Activated CD4-positive, alpha-beta T cell treated with anti-CD3 and anti-CD28 coated beads for 48 hours (primary cell): Measurements from ENCODE around the gene LPP.
"Not testable (repeated sequence)": the region's sequence is repeated elsewhere in the genome, so short reads cannot be mapped to it uniquely, and the experiment has no call there.

Experiments used
- DNase-seq: peaks from one replicate; pipeline ENCODE4 v3.0.0-alpha.2; 2020

LPP gene, protein sequence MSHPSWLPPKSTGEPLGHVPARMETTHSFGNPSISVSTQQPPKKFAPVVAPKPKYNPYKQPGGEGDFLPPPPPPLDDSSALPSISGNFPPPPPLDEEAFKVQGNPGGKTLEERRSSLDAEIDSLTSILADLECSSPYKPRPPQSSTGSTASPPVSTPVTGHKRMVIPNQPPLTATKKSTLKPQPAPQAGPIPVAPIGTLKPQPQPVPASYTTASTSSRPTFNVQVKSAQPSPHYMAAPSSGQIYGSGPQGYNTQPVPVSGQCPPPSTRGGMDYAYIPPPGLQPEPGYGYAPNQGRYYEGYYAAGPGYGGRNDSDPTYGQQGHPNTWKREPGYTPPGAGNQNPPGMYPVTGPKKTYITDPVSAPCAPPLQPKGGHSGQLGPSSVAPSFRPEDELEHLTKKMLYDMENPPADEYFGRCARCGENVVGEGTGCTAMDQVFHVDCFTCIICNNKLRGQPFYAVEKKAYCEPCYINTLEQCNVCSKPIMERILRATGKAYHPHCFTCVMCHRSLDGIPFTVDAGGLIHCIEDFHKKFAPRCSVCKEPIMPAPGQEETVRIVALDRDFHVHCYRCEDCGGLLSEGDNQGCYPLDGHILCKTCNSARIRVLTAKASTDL

DNA sequence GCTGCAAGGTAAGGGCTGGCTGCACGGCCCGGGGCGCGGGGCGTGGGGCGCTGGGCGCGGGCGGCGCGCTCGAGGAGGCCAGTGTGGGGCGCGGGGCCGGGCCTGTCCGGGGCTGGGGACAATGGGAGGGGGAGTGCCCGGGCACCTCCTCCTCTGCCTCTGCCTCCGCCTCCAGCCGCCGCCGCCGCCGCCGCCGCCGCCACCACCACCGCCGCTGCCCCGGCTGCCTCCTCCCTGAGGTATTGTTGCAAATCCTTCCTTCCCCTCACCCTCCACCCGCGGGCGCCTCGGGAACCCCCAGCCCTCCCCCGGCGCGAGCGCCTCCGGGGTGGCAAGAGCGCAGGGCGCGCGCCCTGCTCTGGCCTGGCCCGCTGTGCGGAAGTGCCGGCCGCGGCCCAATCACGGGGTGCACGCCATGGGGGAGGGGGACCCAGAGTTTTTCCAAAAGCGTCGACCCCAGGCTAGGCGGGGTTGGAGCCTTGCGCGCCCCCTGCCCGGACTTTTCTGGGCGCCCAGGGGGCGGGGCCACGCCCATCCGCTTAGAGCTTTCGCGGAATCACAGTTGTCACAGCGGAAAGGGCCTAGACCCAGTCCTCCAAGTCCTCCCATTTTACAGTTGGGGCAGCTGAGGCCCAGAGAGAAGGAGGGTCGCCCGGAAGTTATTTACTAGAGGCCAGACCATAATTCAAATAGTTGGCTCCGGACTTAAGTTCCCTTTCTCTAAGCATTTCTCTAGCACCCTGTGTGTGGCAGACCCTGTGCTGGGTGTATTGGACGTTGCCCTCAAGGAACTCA, at the start of gene LPP:
TSS of gene LPP (plus strand) at position 144 of the 795 bp plus-strand sequence. CDS start 251,964 bp downstream, outside the sequence.
- peak; percentile 85 for DNase-seq

DNA sequence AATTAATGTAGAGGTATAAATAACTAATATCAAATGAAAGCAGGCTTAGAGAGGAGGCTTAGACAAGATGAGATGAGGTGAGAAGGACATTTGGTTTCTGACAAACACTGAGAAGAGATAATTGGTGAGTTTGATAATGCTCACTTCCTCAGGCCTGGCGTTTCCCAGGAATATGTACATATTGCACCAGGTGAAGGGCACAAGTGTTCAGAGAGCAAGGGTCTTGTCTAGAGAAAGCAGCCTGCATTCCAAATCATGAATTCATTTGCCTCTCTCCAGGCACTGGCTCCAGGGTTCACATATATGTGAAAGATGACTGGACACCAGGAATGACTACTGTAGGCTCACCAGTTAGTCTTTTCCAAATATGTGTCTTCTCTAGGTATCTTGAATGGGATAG, 48.0 kb upstream of the LPP start:
- no peak for DNase-seq

DNA sequence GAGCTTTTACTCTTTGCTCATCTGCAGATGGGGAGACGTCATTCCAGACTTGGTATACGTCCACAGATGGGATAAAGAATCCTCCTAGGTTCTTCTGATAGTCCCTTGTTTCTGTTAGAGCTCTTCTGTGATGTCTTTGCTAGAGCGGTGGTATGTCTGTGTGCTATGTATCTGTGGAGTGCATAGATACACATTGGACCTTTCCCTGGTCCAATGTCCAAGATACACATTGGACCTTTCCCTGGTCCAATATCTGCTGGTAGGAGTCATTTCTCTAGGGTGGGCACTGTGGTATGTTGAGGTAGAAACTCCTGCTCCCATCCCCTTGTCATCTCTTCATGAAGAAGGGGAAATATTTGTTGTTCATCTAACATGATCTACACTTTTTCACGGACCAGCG, 47.5 kb upstream of the LPP start:
- no peak for DNase-seq

DNA sequence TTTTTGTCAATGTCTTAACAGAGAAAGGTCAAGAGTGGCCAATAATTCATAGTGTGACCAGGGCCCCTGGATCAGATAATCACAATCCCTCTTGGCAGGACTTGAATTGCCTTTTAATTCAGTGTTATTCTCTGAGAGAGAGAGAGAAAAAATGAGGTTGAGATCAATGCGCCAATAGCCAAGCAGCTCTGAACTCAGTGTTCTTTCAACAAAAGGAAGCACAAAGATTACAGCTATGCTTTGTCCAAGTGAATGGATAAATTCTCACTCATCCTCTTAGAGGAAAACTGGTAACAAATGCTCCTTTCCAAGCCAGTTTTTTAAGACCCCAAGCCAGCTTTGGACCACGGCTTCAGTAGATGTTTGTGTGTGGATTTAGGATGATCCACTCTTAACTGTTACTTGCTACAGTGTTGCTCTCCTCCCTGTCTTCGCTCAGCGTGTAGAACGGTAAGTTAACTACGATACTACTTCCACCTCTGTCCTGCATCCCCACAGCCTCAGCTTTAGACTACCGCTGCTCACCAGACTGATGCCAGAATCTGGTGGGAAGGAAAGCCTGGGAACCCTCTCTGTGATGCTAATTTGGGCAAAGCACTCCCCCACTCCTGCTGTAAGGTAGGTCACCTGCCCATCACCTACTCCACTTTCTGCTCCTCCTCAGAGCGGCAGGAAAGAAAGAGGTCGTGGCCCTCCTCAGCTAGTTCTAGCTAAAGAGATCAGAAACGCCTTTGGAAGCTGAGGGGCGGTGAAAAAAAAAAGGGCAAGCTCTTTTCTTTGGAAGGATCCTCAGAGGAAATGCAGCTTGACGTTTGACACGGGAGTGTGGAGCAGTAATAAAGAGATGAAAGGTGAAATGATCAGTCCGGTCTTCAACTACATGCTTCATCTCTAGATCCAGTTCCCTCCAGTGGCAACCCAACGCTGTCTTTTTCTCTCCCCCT, 46.8 kb upstream of the LPP start:
- DNase-seq = no peak

DNA sequence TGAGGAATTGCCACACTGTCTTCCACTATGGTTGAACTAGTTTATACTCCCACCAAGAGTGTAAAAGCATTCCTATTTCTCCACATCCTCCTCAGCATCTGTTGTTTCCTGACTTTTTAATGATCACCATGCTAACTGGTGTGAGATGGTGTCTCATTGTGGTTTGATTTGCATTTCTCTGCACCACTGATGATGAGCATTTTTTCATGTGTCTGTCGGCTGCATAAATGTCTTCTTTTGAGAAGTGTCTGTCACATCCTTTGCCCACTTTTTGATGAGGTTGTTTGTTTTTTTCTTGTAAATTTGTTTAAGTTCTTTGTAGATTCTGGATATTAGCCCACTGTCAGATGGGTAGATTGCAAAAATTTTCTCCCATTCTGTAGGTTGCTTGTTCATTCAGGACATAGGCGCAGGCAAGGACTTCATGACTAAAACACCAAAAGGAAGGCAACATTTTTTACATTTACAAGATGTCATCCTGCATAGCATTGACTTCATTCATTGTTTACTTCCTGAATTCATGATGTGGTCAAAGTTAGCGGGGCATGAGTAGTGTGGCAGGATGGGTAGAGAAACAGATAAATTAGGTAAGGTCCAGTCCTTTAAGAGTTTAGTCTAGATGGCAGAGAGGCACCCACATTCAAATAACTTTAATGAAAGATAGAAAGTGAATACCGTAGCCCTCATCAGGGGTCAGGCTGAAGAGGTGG, 45.1 kb upstream of the LPP start:
- DNase-seq = no peak

DNA sequence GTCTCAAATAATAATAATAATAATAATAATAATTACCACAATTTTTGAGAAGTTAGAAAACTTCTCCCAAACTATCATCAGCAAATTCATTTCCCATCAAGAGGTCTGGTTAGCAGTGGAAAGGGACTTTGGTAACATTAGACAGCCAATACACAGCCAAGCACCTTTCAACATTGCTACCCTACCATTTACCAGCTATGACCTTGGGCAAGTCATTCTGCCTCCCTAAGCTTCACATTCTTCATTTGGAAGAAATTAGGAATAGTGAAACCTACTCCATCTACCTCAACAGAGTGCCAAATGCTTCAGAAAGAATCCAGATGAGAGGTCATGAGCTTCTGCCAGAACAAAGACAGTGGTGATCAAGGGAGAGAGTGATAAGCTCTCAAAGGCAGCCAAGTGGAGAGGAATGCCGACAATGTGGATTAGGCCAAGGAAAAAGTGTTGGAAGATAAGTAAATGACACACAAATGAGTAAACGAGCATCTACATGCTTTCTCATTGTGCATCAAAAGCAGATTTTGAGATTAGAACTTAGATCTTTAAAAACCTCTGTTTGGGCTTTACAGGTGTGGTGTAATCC, 42.9 kb upstream of the LPP start:
- no peak for DNase-seq

DNA sequence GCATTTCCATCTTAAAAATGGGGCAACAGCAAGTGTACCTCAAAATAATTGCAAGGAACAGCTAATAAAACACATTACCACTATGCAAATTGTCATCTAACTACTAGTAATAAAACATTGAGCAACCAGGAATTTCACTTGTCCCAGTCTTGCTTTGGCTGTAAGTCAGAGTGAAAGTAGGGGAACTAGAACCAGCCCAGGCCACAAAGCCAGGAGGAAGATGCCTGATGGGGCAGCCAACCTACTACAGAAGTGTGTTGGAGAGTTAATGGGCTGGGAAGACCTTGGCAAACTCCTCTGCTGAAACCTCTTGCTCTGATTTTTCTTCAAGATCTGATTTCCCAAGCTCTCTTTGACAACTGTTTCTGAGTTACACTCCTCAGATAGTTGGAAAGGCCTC, 40.2 kb upstream of the LPP start:
- DNase-seq = no peak

DNA sequence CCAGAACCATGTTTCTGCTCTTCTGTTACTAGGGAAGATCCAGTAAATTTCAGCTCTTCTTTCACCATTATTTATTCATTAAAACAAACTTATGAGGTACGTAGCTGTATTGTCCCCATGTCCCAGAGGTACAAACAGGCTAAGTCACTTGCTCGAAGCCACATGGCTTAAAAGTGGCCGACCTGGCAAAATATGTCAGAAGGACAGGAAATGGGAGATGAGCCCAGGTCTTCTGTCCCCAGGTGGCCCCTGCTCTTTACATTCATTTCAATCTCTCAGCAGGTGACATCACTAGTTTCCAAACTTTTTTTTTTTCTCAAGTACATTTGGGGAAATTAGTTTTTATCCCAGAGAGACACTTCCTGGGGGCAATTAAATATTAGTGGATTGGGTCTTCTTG, 34.1 kb upstream of the LPP start:
- DNase-seq = no peak

DNA sequence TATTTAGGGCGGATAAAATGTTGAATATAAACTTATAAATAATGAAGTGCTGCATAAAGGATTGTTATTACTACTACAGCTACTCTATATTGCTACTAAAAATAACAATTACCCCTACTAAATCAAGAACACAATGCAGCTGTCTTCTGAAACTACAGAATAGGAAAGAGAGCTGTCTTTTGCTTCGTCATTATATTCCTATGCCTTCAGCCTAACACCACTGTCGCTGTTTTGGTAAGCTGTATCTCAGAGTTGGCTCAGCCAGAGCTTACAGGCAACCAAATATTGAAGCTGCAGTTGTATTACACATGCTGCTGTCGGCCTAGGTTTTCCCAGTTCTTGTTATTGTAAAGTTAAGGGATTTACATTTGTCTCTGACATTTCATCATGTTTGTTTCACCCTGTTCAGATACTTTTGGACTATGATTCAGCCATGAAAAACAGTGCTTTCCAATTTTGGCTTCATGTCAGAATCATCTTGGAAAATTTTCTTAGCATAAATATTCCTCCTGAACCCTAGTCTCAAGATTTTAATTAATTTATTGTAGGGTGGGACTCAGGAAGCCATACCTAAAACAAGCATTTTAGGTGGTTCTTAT, 31.3 kb upstream of the LPP start:
- no peak for DNase-seq

DNA sequence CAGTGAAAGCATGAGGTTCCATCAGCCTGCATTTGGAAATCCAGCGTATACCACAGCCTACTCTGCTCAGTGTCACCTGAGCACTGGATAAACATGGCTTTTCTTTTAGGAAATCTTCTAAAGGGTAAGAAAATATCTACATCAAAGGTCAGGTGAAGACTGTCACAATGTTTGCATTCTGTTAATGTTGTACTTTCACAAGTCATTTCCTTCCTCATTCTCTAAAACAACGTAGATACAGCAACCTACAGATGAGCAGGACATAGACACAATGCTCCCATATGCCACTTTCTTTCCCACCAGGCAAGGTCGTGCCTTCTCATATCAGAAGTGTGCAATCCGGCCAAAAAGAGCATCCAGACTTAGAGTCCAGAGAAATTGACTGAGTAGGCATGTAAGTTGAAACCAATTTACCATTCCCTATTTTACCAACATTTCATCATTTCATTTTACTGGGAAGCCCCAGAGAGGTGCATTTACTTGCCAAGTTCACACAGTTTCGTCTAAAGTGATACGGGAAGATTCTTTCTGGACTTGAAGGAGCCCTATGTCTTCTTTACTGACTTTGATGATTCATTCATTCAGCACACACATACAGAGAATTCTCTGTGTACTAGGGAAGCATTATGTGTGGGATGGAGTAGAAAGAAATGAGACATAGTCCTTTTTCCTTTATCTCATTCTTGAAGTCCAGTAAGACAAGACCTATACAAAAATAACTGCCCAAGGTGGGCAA, 30.6 kb upstream of the LPP start:
- no peak for DNase-seq

DNA sequence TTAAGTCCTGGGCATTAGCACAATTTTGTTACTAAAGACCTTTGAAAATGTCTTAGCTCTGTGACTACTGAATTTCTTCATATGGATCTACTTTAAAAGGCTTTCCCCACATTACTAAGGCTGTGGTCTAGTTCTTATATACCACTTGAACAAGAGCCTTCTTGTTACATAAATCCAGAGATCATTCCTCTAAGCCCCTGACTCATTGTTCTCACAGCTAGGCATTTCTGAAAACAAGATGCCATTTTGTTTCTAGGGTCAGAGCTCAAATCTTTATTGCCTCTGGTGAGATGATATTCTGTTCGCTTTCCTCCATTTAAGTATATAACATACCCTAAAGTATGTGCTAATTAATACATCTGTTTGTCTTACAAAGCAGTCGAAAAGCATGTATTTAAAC, 29.8 kb upstream of the LPP start:
- no peak for DNase-seq

DNA sequence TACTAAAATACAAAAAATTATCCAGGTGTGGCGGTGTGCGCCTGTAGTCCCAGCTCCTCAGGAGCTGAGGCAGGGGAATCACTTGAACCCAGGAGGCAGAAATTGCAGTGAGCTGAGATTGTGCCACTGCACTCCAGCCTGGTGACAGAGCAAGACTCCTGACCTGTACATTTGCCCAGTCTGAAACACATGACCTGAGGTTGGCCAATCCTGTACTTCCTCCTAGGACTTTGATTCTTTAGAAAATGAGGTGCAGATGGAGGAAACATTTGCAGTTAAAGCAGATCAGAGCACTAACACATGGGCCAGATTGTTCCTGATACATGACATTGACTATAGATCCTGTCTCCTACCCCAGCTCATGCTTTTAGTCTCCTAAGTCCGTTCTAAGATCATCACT, 28.9 kb upstream of the LPP start:
- DNase-seq = no peak

DNA sequence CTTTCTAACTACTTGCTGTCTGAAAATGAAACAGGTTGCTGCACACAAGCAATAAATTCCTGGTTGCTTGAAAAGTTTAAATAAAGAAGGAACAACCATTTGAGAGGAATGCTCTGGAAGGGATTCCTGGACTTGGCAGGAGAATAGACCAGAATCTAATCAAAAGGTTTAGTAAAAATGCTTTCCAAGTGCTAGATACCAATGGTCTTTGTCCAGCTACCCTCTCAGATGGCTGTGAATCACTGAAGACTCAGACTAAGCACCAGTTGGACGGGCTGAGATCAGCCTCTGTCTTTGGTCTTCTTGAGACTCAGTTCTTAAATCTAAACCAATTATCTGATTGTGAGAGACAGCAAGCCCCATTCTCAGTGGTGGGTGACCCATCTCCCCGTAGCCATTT, 27.7 kb upstream of the LPP start:
- DNase-seq = no peak

DNA sequence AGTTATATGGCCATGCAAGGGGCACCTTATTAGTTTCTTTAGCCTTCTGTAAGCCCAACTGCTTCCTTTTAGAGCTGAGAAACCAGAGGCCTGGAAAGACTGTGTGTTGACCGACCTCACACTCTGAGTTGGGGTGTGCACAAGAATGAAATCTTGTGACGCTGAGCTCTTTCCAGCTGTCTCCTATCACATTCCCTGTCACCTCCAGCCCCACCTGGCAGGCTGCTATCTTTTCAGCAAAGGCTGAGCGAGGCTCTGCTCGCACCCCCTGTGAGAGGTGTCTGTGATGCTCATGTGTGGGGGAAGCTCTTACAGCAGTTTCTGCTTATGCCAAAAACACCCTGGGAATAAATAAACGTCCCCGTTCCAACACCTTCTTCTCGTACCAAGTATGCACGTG, 27.0 kb upstream of the LPP start:
- DNase-seq = no peak

DNA sequence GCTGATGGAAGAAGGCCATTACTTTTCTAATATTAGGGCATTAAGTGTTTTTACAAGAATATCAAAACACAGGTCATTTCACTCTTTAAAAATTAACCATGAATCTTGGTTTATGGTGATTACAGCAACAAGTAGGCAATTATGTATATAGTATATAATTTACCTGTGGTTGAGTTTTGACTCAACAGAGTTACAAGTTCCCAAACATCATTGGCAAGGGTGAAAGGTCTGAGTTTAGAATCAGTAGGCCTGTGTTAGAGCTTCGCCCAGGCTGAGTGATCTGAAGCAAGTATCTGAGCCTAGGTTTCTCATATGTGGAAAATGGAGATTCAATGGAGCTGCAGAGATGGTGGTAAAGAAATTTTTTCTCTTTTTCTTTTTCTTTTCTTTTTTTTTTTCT, 25.1 kb upstream of the LPP start:
- DNase-seq = no peak

DNA sequence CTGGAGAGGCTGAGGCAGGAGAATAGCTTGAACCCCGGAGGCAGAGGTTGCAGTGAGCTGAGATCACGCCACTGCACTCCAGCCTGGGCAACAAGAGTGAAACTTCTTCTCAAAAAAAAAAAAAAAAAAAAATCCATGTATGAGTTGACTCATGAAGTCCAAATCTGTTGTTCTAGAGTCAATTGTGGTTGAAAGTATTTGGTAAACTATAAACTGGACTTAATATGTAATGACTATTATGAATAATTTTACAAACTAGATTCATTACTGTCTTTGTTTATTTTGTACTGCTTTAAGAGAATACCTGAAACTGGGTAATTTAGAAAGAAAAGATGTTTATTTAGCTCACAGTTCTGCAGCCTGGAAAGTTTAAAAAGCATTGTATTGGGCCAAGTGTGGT, 22.9 kb upstream of the LPP start:
- not testable (repeated sequence) for DNase-seq

DNA sequence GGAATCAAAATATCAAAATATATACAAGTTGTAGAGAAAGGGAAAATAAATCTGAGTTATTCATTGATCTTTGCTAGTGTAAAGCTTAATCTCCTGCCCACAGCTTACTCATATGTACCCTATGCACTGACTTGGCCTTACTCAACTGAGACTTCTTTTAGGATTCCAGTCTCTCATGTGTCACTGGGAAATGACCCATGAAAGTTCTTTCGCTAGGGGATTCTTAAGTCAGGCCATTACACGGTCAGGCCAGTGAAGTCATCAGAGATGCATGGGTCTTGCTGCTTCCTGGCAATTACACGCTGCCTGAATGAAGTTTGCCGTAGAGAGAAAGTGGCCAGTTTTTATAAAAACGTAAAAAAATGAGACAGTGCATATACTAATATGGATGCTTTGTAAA, 20.7 kb upstream of the LPP start:
- no peak for DNase-seq

DNA sequence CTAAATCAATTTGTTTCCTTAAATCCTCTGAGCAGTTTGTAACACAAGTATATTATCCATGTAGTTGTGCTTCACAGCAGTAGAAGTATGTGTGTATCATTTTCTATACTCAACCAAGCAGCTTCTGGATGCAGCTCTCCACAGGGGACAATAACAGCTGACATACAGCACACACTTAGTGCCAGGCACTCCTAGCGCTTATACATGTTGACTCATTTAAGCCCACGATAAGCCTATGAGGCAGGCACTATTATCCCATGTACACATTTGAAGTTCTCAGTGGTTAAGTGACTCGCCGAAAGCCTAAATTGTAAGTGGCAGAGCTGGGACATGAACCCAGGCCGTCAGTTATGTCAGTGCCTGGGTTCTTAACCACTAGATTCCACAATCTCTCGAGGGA, 20.3 kb upstream of the LPP start:
- peak; percentile 43 for DNase-seq

DNA sequence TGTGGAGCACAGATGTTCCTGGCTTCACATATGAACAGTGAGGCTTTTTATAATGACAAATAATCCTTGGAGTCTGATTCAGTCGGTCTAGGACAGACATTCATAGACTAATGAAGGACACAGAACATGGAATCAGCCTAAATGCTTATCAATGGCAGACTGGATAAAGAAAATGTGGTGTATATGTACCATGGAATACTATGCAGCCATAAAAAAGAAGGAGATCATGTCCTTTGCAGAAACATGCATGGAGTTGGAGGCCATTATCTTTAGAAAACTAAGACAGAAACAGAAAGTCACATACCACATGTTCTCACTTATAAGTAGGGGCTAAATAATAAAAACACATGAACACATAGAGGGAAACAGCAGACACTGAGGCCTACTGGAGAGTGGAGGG, 19.9 kb upstream of the LPP start:
- no peak for DNase-seq

DNA sequence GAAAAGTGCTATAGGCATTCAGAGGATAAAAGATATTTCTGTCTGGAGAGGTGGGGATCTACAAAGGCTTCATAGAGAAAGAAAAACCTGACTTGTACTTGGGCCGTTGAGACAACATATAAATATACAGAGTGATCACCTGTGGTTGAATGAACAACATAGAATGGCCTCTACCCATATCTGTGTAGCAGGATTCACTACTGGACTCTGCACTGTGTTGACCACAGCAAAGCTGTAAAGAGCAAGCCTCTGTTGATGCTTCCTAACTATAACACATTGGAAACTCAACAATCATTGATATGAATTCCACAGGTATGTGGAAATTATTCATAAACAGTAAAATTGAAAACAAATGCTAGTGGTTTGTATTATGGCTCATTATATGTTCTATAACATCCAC, 19.1 kb upstream of the LPP start:
- DNase-seq = no peak

DNA sequence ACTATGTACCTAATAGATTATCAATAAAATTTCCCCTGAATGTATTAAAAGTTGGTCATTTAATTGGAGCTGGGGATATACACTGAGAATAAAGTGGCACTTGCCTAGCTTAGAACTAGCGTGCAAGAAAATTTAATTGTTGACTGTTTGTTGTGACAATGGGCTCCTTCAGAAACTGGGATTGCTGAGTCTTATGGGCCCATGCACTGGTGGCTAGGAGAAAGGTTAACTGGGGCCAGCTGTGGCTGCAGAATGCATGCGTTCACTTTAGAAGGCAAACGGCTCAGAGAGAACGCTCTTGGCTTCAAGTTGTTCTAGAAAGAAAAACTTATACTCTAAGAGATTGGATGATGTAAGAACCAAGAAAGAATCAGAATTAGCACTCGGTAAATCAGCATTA, 18.7 kb upstream of the LPP start:
- no peak for DNase-seq
